ENCODE results near the gene UCN2. TPM values are rescaled to one million over a fixed set of nuclear protein-coding genes. Genes with fewer than 3 reads are reported as not detected.

UCN2 gene
- total RNA-seq, result not detected

- TF ChIP-seq CTCF (IDR thresholded peaks at IDR 0.05 in 4 of 5, conservative IDR thresholded peaks at IDR 0.05 in 1 of 5), result no peak
- no peak for TF ChIP-seq POLR2A (IDR thresholded peaks at IDR 0.05)
- no peaks in the 10 kb centered on the region for H3K36me3 ChIP-seq
- no peak for DNase-seq
- H3K4me3 ChIP-seq, result no peak within 1 kb of the TSS
- no peak for ATAC-seq
- intact Hi-C loops (cut with DNase I; ENCODE audit: low total_unique reads), result no loop called here
- in situ Hi-C loops (cut with MboI; ENCODE audit: low sequenced_read_pairs in 4 of 4), result no loop called here
- H3K4me1 ChIP-seq, result peaks cover 23 to 28% of the 10 kb centered on the region in 2 donors
- H3K27me3 ChIP-seq, result no peaks in the 10 kb centered on the region
- no peaks in the 10 kb centered on the region for H3K9me3 ChIP-seq
- H3K27ac ChIP-seq, result no peak within 1 kb of the TSS
Observed at GRCh38 chr3:48563382-48563918, at the start of gene UCN2. Gene UCN2, minus strand, starts transcription at chr3:48563781. Its CDS starts 657 bp downstream, at chr3:48563124.

DNA sequence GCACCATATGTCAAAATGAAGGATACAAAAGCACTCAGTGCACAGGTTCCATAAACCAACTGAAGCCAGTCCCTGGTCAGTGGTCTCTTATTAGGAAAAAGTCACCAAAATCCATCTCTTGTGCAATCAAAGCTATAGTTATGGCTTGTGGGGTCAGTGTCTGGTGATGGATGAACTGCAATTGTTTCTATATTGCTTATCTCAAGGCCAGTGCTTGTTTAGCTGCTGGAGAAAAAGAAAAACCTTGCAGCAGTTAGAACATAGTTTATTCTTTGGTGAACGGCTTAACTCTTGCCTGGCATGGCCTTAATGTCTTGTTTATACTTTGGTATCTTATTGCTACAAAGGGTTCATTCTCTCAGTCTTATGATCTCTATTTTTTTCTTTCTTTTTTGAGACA, 48.7 kb upstream of the UCN2 start:
- DNase-seq (no peak), ATAC-seq (no peak)
- peaks cover 0 to 10% of the 10 kb centered on the region in 2 donors for H3K36me3 ChIP-seq
- no peaks in the 10 kb centered on the region for H3K9me3 ChIP-seq
- H3K4me1 ChIP-seq, result peaks cover 12 to 21% of the 10 kb centered on the region in 2 donors
- TF ChIP-seq POLR2A (IDR thresholded peaks at IDR 0.05), result no peak
- no peak for TF ChIP-seq CTCF (IDR thresholded peaks at IDR 0.05 in 4 of 5, conservative IDR thresholded peaks at IDR 0.05 in 1 of 5)
- intact Hi-C loops (cut with DNase I; ENCODE audit: low total_unique reads), result no loop called here
- no peaks in the 10 kb centered on the region for H3K27me3 ChIP-seq
- no peak overlapping the region for H3K4me3 ChIP-seq
- in situ Hi-C loops (cut with MboI; ENCODE audit: low sequenced_read_pairs in 4 of 4), result no loop called here
- no peak overlapping the region for H3K27ac ChIP-seq

GRCh38 chr3:48609088-48610005, 45.8 kb upstream of the UCN2 start, which contains the start of gene UQCRC1:
Gene UQCRC1, minus strand, starts transcription at chr3:48609646. Its CDS starts 26 bp downstream, at chr3:48609620.
- ATAC-seq (peak; percentile 98), DNase-seq (peak; percentile 88 to 91)
- peaks cover 0 to 39% of the 10 kb centered on the region in 2 donors for H3K36me3 ChIP-seq
- TF ChIP-seq CTCF (IDR thresholded peaks at IDR 0.05 in 4 of 5, conservative IDR thresholded peaks at IDR 0.05 in 1 of 5) (peak; percentile 85 to 91 (median 86)), POLR2A (IDR thresholded peaks at IDR 0.05) (peak; percentile 93)
- intact Hi-C loops (cut with DNase I; ENCODE audit: low total_unique reads), result loop anchor here (1.0 to 5.0 kb wide), 3 partner anchors 26 to 142 kb away; partner anchors contain the start of gene SLC26A6
- H3K4me3 ChIP-seq, result peak within 1 kb of the TSS; percentile 87 to 96 (median 94)
- no peaks in the 10 kb centered on the region for H3K27me3 ChIP-seq
- peaks cover 16 to 21% of the 10 kb centered on the region in 2 donors for H3K4me1 ChIP-seq
- no peaks in the 10 kb centered on the region for H3K9me3 ChIP-seq
- peak within 1 kb of the TSS; percentile 90 to 98 (median 95) for H3K27ac ChIP-seq
- in situ Hi-C loops (cut with MboI; ENCODE audit: low sequenced_read_pairs in 4 of 4), result no loop called here

- intact Hi-C loops (cut with DNase I; ENCODE audit: low total_unique reads) (loop anchor here (5.0 kb wide), 1 partner anchor 140 kb away; a partner anchor contains a TSS), in situ Hi-C loops (cut with MboI; ENCODE audit: low sequenced_read_pairs in 4 of 4) (no loop called here)
- TF ChIP-seq CTCF (IDR thresholded peaks at IDR 0.05 in 4 of 5, conservative IDR thresholded peaks at IDR 0.05 in 1 of 5) (no peak), POLR2A (IDR thresholded peaks at IDR 0.05) (no peak)
- peak overlapping the region in 3 of 4 donors; percentile 94 to 98 (median 96) for H3K27ac ChIP-seq
- H3K9me3 ChIP-seq, result no peaks in the 10 kb centered on the region
- no peak overlapping the region for H3K4me3 ChIP-seq
- peaks cover 21% of the 10 kb centered on the region in 2 donors for H3K4me1 ChIP-seq
- H3K27me3 ChIP-seq, result no peaks in the 10 kb centered on the region
- ATAC-seq, result no peak
- H3K36me3 ChIP-seq, result peaks cover 0 to 58% of the 10 kb centered on the region in 2 donors
- no peak for DNase-seq
Observed at GRCh38 chr3:48607519-48607918, 43.9 kb upstream of the UCN2 start.
